ENCODE measurements around the gene DSCAM. TPM values are rescaled to one million over a fixed set of nuclear protein-coding genes. Genes with fewer than 3 reads are reported as not detected.

Gene DSCAM
- total RNA-seq, 1 experiment from 2014 or later = 0.33 TPM

DNA sequence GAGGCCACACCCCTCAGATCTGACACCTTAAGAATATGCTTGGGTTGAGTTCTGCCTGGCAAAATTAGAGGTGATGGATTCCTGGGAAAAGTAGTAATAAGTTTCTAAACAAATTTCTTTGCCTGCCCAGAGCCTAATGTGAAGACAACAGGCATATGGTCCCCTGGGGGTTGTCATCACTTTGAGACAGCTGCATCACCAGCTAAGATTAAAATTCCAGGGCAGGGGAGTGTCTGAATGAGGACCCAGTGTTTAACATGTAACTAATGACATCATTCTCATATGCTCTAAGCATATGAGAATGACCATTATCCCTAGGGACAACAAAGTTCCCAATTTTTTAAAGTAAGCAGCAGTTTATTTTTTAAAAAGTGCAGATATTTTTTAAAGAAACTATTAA lies 547.5 kb downstream of the DSCAM start:
- CTCF ChIA-PET = interaction anchor here (0.5 to 0.7 kb wide), 2 partner anchors 12 to 22 kb away, joined by 3 to 4 read pairs; no protein-coding TSS in a partner anchor
- H3K4me3 Mint-ChIP-seq (ENCODE audit: unreplicated experiment) = no peak overlapping the region
- H3K4me1 Mint-ChIP-seq (ENCODE audit: insufficient read depth, unreplicated experiment) = no peaks in the 10 kb centered on the region
- no peak for DNase-seq (ENCODE audit: unreplicated experiment)
- H3K36me3 Mint-ChIP-seq (ENCODE audit: insufficient read depth, unreplicated experiment) = no peaks in the 10 kb centered on the region
- intact Hi-C loops (cut with micrococcal nuclease) = no loop called here
- POLR2A ChIA-PET = no interaction called here
- TF ChIP-seq, protein P1, sequence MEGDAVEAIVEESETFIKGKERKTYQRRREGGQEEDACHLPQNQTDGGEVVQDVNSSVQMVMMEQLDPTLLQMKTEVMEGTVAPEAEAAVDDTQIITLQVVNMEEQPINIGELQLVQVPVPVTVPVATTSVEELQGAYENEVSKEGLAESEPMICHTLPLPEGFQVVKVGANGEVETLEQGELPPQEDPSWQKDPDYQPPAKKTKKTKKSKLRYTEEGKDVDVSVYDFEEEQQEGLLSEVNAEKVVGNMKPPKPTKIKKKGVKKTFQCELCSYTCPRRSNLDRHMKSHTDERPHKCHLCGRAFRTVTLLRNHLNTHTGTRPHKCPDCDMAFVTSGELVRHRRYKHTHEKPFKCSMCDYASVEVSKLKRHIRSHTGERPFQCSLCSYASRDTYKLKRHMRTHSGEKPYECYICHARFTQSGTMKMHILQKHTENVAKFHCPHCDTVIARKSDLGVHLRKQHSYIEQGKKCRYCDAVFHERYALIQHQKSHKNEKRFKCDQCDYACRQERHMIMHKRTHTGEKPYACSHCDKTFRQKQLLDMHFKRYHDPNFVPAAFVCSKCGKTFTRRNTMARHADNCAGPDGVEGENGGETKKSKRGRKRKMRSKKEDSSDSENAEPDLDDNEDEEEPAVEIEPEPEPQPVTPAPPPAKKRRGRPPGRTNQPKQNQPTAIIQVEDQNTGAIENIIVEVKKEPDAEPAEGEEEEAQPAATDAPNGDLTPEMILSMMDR (IDR thresholded peaks at IDR 0.05; ENCODE audit: unreplicated experiment) = no peak
- no peak overlapping the region for H3K27ac Mint-ChIP-seq (ENCODE audit: low read depth, unreplicated experiment)
- BruUV-seq (replicated peaks) = no TSS peak
- H3K27me3 Mint-ChIP-seq (ENCODE audit: insufficient read depth, unreplicated experiment) = no peaks in the 10 kb centered on the region
- peaks cover 22% of the 10 kb centered on the region for H3K9me3 Mint-ChIP-seq (ENCODE audit: unreplicated experiment)

DNA sequence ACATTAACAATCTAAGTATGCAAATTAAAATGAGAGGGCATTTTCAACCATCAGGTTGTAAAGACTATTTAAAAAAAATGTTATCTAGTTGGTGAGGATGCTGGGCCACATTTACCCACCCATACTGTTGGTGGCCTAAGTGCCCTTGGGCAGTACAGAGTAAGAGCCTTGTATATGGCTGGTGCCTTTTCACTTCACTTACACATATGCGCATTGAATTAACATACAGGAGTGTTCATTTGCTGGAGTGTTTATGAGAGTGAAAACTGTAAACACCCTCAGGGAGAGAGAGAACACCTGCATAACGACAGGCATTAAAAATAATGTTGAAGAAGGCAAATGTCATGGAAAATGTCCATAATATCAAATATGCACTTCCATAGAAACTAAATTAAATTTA lies 552.6 kb downstream of the DSCAM start:
- no peak for DNase-seq (ENCODE audit: unreplicated experiment)
- no peak overlapping the region for H3K4me3 Mint-ChIP-seq (ENCODE audit: unreplicated experiment)
- no peaks in the 10 kb centered on the region for H3K4me1 Mint-ChIP-seq (ENCODE audit: insufficient read depth, unreplicated experiment)
- H3K27me3 Mint-ChIP-seq (ENCODE audit: insufficient read depth, unreplicated experiment) = no peaks in the 10 kb centered on the region
- no peaks in the 10 kb centered on the region for H3K36me3 Mint-ChIP-seq (ENCODE audit: insufficient read depth, unreplicated experiment)
- intact Hi-C loops (cut with micrococcal nuclease) = no loop called here
- CTCF ChIA-PET = no interaction called here
- H3K9me3 Mint-ChIP-seq (ENCODE audit: unreplicated experiment) = no peaks in the 10 kb centered on the region
- H3K27ac Mint-ChIP-seq (ENCODE audit: low read depth, unreplicated experiment) = no peak overlapping the region
- no TSS peak for BruUV-seq (replicated peaks)
- TF ChIP-seq, protein P1 (IDR thresholded peaks at IDR 0.05; ENCODE audit: unreplicated experiment) = no peak
- POLR2A ChIA-PET = no interaction called here

DNA sequence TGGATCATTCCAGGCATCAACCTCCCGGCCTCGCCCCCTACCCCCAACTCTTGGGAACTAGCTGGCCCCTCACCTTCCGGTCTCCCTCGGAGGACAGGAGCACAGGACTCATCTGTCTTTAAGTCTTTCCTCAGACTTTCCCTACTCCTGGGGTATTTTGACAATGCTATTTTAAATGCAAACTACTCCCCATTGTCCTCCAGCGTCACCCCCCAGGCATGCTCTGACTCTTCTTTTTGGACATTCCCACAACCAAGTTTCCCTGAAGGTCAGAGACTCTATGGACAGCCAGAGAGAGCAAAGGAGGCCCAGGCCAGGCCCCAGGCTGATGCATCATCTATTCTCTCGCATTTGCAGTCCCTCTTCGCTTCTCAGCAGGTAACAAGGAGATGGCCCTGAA lies 555.4 kb downstream of the DSCAM start:
- Mint-ChIP-seq H3K9me3 (ENCODE audit: unreplicated experiment) (peaks cover 8% of the 10 kb centered on the region), H3K27ac (ENCODE audit: low read depth, unreplicated experiment) (no peak overlapping the region), H3K27me3 (ENCODE audit: insufficient read depth, unreplicated experiment) (no peaks in the 10 kb centered on the region), H3K4me3 (ENCODE audit: unreplicated experiment) (no peak overlapping the region), H3K36me3 (ENCODE audit: insufficient read depth, unreplicated experiment) (no peaks in the 10 kb centered on the region), H3K4me1 (ENCODE audit: insufficient read depth, unreplicated experiment) (no peaks in the 10 kb centered on the region)
- no peak for DNase-seq (ENCODE audit: unreplicated experiment)
- TF ChIP-seq, protein P1 (IDR thresholded peaks at IDR 0.05; ENCODE audit: unreplicated experiment) = no peak
- no TSS peak for BruUV-seq (replicated peaks)
- intact Hi-C loops (cut with micrococcal nuclease) = no loop called here
- POLR2A ChIA-PET = no interaction called here
- CTCF ChIA-PET = interaction anchor here (0.7 kb wide), 1 partner anchor 32 kb away, joined by 3 read pairs; no protein-coding TSS in a partner anchor

- no TSS peak for BruUV-seq (replicated peaks)
- intact Hi-C loops (cut with micrococcal nuclease) = no loop called here
- Mint-ChIP-seq H3K9me3 (ENCODE audit: unreplicated experiment) (peaks cover 15% of the 10 kb centered on the region), H3K27ac (ENCODE audit: low read depth, unreplicated experiment) (no peak overlapping the region), H3K27me3 (ENCODE audit: insufficient read depth, unreplicated experiment) (no peaks in the 10 kb centered on the region), H3K4me1 (ENCODE audit: insufficient read depth, unreplicated experiment) (no peaks in the 10 kb centered on the region), H3K4me3 (ENCODE audit: unreplicated experiment) (no peak overlapping the region), H3K36me3 (ENCODE audit: insufficient read depth, unreplicated experiment) (no peaks in the 10 kb centered on the region)
- no peak for DNase-seq (ENCODE audit: unreplicated experiment)
- CTCF ChIA-PET = no interaction called here
- POLR2A ChIA-PET = no interaction called here
- TF ChIP-seq, protein P1 (IDR thresholded peaks at IDR 0.05; ENCODE audit: unreplicated experiment) = no peak
Observed at GRCh38 chr21:40284409-40284808, 562.5 kb downstream of the DSCAM start.

All from MCF 10A (cell line).